Retinal pigment epithelial cell (primary cell): Measurements from ENCODE around the gene IGFBP7.

Experiments used
- DNase-seq: peaks from one replicate; pipeline ENCODE4 v3.0.0-alpha.2; 2010; ENCODE audit warnings: low read depth
- H3K4me3 ChIP-seq: 2 replicates; pipeline ENCODE4 v1.5.1; 2011; ENCODE audit warnings: mild to moderate bottlenecking, low read length, control low read depth, moderate library complexity
- CTCF ChIP-seq: conservative IDR thresholded peaks from 2 replicates; pipeline ENCODE4 v1.5.1; 2011; ENCODE audit warnings: low read depth, low read length, control low read depth, inconsistent platforms

Gene IGFBP7

DNA sequence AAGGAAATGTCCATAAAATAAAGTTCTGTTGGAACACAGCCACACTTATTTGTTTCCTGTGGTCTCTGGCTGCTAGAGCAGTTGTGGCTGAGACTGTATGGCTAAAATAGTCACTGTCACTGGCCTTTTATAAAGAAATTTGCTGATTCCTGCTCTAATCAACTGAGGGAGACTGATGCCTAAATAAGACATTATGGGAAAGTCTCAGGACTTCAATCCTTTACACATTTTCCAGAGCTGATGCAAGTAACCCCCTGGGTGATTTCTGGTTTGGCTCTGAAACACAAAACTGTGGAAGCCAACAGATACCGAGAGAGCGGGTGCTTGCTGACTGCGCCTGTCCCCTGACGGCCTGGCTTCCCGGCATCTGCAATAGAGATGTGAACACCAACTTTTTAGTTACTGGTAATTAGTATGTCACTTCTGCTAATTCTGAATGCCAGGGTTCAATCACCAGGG lies 67.4 kb downstream of the IGFBP7 start:
- no peak for DNase-seq
- H3K4me3 ChIP-seq = no peak overlapping the region
- TF ChIP-seq CTCF = no peak

- no peak for DNase-seq
- H3K4me3 ChIP-seq = no peak overlapping the region
- no peak for TF ChIP-seq CTCF
Measured at GRCh38 chr4:57041020-57041419, 69.2 kb downstream of the IGFBP7 start.

DNA sequence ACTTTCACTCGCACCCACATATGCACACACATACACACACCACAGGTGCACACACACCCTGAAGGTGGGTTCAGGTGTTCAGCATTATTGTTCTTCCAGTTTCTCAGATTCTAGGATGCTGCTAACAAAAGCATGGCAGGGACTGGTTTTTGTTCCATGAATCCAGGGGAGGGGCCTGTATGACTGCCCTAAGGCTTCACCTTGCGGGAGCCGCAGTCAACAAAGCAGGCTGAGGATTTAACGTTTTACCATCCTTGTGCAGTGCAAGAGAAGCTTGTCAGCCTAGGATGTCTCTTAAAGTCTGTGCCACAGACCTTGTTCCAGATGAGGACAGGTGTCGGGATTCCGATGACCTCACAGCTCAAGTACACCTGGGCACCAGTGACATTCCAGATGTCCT lies 69.7 kb downstream of the IGFBP7 start:
- TF ChIP-seq CTCF = no peak

DNA sequence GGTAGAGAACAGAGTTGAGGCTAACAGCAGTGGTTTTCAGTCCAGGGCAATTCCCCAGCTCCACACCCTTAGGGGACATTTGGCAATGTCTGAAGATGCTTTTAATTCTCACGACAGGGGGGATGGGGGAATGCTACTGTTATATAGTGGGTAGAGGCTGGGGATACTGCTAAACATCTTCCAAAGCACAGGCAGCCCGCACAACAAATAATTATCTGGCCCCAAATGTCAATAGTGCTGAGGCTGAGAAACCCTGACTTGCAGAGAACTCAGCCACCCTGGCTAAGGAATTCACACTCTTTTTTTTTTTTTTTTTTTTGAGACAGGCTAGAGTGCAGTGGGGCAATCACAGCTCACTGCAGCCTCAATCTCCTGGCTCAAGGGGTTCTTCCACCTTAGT lies 70.8 kb downstream of the IGFBP7 start:
- no peak overlapping the region for H3K4me3 ChIP-seq
- DNase-seq = no peak
- no peak for TF ChIP-seq CTCF

More for the DNA sequence above, 69.7 kb downstream of the IGFBP7 start:
- no peak overlapping the region for H3K4me3 ChIP-seq
- DNase-seq = no peak

GRCh38 chr4:57037982-57038604 lies 72.1 kb downstream of the IGFBP7 start:
- TF ChIP-seq CTCF = peak; percentile 93
- no peak for DNase-seq
- no peak overlapping the region for H3K4me3 ChIP-seq

GRCh38 chr4:57034520-57034919 lies 75.7 kb downstream of the IGFBP7 start:
- no peak overlapping the region for H3K4me3 ChIP-seq
- DNase-seq = no peak
- TF ChIP-seq CTCF = no peak

GRCh38 chr4:57023104-57023503 lies 87.1 kb downstream of the IGFBP7 start:
- no peak for TF ChIP-seq CTCF
- H3K4me3 ChIP-seq = no peak overlapping the region
- peak; percentile 80 for DNase-seq
